Pulmonary artery endothelial cell (primary cell): Measurements from ENCODE around the gene FJX1. TPM values are rescaled to one million over a fixed set of nuclear protein-coding genes. Genes with fewer than 3 reads are reported as not detected.
"Not testable (repeated sequence)": the region's sequence is repeated elsewhere in the genome, so short reads cannot be mapped to it uniquely, and the experiment has no call there.

Source experiments
- DNase-seq: peaks from one replicate; pipeline ENCODE4 v3.0.0-alpha.2; 2011; ENCODE audit warnings: low read depth, low spot score
- total RNA-seq: library from RNA; depleted of rRNA; stranded (reverse); fragments of >200 nt; gene quantifications from 2 replicates; pipeline ENCODE4 v1.2.3, GENCODE V29; 2014

The FJX1 gene
- total RNA-seq, 1 donor from 2014 or later, result 36.6 TPM

DNA sequence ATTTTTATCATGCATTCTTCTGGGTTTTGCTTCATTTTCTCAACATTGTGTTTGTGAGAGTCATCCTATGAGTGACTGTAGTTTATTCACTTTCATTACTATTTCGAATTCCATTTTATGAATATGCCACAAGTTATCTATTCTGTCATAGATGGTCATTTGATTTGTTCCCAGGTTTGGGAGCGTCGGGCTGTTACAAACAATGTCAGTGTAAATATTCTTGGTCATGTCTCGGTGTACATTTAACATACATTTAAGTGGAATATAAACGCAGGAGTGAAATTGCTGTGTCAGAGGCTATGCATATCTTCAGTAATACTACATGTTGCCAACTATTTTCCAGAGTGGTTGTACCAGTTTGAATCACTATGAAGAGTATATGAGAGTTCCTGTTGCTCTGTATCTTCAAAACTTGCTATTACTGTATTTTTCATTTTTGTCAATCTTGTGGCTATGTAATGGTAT lies 46.7 kb downstream of the FJX1 start:
- no peak for DNase-seq

- DNase-seq, result no peak
Observed at GRCh38 chr11:35667257-35667656, 49.0 kb downstream of the FJX1 start.

DNA sequence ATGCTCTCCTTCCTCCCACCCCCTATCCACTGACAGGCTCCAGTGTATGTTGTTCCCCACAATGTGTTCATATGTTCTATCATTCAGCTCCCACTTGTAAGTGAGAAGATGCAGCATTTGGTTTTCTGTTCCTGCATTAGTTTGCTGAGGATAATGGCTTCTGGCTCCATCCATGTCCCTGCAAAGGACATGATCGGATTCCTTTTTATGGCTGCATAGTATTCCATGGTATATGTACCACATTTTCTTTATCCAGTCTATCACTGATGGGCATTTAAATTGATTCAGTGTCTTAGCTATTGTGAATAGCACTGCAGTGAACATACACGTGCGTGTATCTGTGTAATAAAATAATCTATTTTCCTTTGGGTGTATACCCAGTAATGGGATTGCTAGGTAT lies 50.1 kb downstream of the FJX1 start:
- not testable (repeated sequence) for DNase-seq

Other genes with a start within 250 kb of the FJX1 start
- gene SLC1A2, start 198.9 kb upstream of the FJX1 start, total RNA-seq, result not detected in 2 replicates
- 0.33 TPM in 1 of 2 replicates, not detected in the other for gene PAMR1, start 92.8 kb upstream of the FJX1 start, total RNA-seq
- 21.5 and 30.2 TPM in 2 replicates for gene TRIM44, start 44.3 kb downstream of the FJX1 start, total RNA-seq